NT2/D1 (cell line): ENCODE results near the gene GAP43.

ENCODE experiments used
- DNase-seq: peaks from one replicate; pipeline ENCODE4 v3.0.0-alpha.2; 2011; ENCODE audit warnings: low read depth, low spot score
- H3K27me3 ChIP-seq: 2 replicates; pipeline ENCODE4 v1.6.0; 2011; ENCODE audit warnings: mild to moderate bottlenecking; ENCODE audit not compliant: insufficient read length, insufficient read depth
- H3K36me3 ChIP-seq: 2 replicates; pipeline ENCODE4 v1.6.1; 2011; ENCODE audit warnings: mild to moderate bottlenecking, low read length, mixed read lengths; ENCODE audit not compliant: insufficient read depth, insufficient read length
- H3K4me1 ChIP-seq: 2 replicates; pipeline ENCODE4 v1.5.1; 2011; ENCODE audit not compliant: insufficient read depth, insufficient read length
- H3K4me3 ChIP-seq: 2 replicates; pipeline ENCODE4 v1.5.1; 2011; ENCODE audit warnings: low read depth; ENCODE audit not compliant: insufficient read length
- H3K9ac ChIP-seq: 2 replicates; pipeline ENCODE4 v1.6.0; 2011; ENCODE audit warnings: low read depth; ENCODE audit not compliant: insufficient read length
- H3K9me3 ChIP-seq: 2 replicates; pipeline ENCODE4 v1.5.1; 2011; ENCODE audit warnings: mild to moderate bottlenecking, low read length; ENCODE audit not compliant: insufficient read depth
- SUZ12 ChIP-seq: IDR thresholded peaks from 2 replicates; pipeline ENCODE4 v1.6.1; 2011; ENCODE audit not compliant: insufficient read length, insufficient read depth; ENCODE audit errors: extremely low read depth
- YY1 ChIP-seq: IDR thresholded peaks from 2 replicates; pipeline ENCODE4 v1.6.1; 2011; ENCODE audit not compliant: insufficient read length, insufficient read depth
- ZNF274 ChIP-seq: IDR thresholded peaks from 2 replicates; pipeline ENCODE4 v1.6.1; 2011; ENCODE audit warnings: mild to moderate bottlenecking, low read depth, low read length

GAP43 gene

DNA sequence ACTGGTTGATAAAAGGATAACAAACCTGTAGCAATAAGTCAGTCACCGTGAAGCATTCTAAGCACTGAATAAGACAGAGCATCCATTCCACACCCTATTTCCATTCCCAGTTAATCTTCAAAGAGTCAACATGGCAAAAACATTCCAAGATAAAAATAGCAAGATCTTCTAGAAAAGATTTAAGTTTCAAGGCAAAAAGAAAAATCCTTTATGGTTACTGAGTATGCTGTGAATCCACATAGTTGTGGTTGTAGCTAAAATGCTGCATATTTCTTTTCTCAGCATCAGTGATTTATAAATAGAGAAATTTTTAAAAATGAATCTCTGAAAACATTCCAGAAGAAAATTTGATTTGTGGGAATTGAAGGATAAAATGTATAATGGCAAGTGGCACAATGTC is 21.1 kb downstream of the GAP43 start:
- Histone ChIP-seq H3K36me3 (no peaks in the 10 kb centered on the region), H3K4me3 (no peak overlapping the region), H3K9ac (no peak overlapping the region), H3K9me3 (no peaks in the 10 kb centered on the region), H3K4me1 (no peaks in the 10 kb centered on the region), H3K27me3 (no peaks in the 10 kb centered on the region)
- TF ChIP-seq ZNF274 = no peak
- DNase-seq = no peak

DNA sequence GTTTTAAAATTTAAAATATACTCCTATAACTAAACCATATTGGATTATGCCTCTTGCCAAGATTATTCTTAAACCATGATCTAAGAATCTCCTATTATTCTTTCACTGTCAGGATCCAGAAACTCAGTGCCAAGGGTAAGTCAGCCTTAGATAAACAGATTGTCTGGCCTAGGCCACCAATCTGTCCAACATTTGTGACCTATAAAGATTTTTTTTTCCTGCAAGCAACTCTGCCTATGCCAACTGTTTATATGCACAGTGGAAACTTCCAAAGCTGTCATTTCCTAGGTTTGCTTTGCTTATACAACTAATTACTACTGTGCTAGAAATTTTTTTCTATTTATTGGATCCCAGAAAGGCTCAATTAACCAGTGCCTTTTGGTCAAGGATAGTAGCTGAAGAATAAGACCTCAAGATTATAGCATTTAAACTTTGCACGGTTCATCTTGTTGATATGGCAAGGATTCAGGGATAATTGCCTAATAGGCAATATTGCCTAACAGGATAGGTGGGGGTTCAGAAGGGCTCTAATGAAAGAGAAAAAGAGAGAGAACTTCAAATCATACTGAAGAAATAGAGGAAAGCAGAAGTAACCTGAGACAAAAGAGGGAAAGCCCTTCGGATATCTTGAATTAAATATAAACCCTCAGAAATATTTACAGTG is 22.8 kb downstream of the GAP43 start:
- Histone ChIP-seq H3K9ac (no peak overlapping the region), H3K27me3 (no peaks in the 10 kb centered on the region), H3K36me3 (no peaks in the 10 kb centered on the region), H3K4me1 (no peaks in the 10 kb centered on the region), H3K9me3 (no peaks in the 10 kb centered on the region), H3K4me3 (no peak overlapping the region)
- DNase-seq = no peak
- no peak for TF ChIP-seq YY1
- TF ChIP-seq ZNF274 = no peak
- no peak for TF ChIP-seq SUZ12

DNA sequence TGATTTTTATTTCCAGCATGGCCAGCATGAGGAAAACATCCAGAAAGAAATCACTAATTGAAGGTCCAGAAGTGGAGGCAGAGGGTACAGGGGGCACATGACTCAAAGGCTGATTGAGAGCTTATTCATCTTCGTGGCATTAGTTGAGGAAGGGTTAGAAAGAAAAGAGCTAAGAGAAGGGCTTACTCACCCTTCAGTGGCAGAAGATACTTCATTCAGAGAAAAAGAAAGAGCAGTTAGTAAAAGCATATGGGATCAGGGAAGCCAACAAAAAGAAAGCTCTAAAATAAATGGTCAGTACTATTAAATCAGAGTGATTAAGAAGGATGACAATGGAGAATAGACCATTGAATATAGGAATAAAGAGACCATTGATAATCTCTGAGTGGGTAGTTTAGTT is 25.2 kb downstream of the GAP43 start:
- Histone ChIP-seq H3K4me1 (no peaks in the 10 kb centered on the region), H3K36me3 (no peaks in the 10 kb centered on the region), H3K9ac (no peak overlapping the region), H3K9me3 (no peaks in the 10 kb centered on the region), H3K27me3 (no peaks in the 10 kb centered on the region), H3K4me3 (no peak overlapping the region)
- DNase-seq = no peak
- TF ChIP-seq SUZ12 (no peak), YY1 (no peak), ZNF274 (no peak)

DNA sequence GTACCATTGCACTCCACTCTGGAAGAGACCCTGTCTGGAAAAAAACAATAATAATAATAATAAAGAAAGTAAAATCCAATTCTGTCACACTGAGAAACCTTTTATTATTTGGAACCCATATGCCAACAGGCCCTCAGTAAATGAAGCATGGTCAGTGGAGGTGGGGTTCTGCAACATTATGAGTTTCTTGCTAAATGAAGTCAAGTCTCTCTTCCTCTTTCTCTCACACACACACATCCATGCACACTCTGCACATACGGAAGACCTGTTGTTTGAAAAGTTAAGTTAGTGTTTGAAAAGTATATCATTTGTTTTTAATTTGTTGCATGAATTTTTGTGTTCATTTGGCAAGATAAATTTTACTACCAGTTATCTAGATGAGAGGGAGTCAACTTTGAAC is 27.8 kb downstream of the GAP43 start:
- Histone ChIP-seq H3K4me1 (no peaks in the 10 kb centered on the region), H3K36me3 (no peaks in the 10 kb centered on the region), H3K27me3 (no peaks in the 10 kb centered on the region), H3K4me3 (no peak overlapping the region), H3K9ac (no peak overlapping the region), H3K9me3 (no peaks in the 10 kb centered on the region)
- TF ChIP-seq YY1 = no peak
- no peak for TF ChIP-seq ZNF274
- no peak for TF ChIP-seq SUZ12
- no peak for DNase-seq

DNA sequence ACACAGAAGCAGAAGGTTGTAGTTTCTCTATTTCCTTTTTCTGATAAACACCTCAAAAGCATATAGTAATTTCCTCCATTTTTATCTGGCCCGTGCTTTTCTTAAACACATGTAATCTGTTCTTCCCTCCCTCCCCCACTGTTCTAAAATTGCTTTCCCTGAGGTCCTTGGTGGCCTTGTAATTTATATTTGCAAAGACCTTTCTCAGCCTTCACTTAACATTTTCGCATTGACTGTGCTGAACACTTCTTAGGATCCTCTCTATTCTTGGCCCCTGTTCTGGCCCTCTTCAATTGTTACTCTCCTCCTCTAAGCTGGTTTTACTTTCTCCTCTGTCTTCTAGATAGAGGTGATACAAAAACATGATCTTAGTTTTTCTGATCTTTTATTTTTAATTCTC is 28.3 kb downstream of the GAP43 start:
- DNase-seq = no peak
- Histone ChIP-seq H3K9ac (no peak overlapping the region), H3K4me3 (no peak overlapping the region), H3K27me3 (no peaks in the 10 kb centered on the region), H3K4me1 (no peaks in the 10 kb centered on the region), H3K9me3 (no peaks in the 10 kb centered on the region), H3K36me3 (no peaks in the 10 kb centered on the region)
- no peak for TF ChIP-seq SUZ12
- no peak for TF ChIP-seq ZNF274
- TF ChIP-seq YY1 = no peak

DNA sequence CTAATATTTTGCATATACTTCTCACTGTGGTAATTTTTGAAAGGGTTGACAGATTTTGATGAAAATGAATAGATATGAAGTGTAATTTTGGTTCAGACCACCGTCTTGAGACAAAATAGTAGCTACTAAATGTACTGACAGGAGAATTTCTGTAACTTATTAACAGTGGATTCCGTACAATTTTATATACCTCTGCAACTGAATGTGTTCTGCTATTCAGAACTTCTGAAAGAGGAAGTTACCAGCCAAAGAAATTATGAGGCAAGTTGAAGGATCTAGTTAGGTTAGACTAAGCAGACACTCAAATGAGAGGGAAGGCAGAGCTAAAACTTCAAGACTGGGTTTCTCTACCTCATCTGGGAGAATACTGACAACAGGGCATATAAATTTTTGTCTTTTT is 29.4 kb downstream of the GAP43 start:
- no peaks in the 10 kb centered on the region for H3K4me1 ChIP-seq
- H3K9ac ChIP-seq = no peak overlapping the region
- no peak for DNase-seq
- no peaks in the 10 kb centered on the region for H3K9me3 ChIP-seq
- H3K36me3 ChIP-seq = no peaks in the 10 kb centered on the region
- H3K27me3 ChIP-seq = no peaks in the 10 kb centered on the region
- H3K4me3 ChIP-seq = no peak overlapping the region
- no peak for TF ChIP-seq ZNF274

DNA sequence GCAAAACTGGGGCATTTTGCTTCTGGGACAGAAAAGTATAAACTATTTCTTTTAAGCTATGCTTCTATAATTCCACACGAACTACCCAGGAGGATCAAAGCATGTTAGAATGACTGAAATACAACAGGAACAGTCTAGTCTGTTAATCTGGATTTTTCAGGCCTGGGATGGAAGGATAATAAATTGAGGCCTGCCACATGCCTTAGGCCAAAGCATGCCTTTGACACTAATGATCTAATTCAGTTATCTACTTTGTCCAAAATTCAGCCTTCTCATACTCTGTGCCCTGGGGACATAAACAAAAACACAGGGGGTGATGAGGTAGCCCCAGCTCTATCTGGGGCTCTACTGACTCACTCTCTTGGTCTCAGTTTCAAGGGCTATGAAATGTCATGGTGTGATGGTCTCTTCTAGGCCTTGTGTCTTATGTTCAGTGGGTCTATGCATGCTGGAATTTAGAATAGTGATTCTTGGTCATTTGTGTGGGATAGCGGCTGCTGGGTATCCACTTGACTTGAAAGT is 32.5 kb downstream of the GAP43 start:
- H3K4me1 ChIP-seq = no peaks in the 10 kb centered on the region
- no peaks in the 10 kb centered on the region for H3K27me3 ChIP-seq
- no peaks in the 10 kb centered on the region for H3K9me3 ChIP-seq
- no peak overlapping the region for H3K4me3 ChIP-seq
- no peak for DNase-seq
- no peak overlapping the region for H3K9ac ChIP-seq
- TF ChIP-seq YY1 = no peak
- no peak for TF ChIP-seq SUZ12
- TF ChIP-seq ZNF274 = no peak
- no peaks in the 10 kb centered on the region for H3K36me3 ChIP-seq

DNA sequence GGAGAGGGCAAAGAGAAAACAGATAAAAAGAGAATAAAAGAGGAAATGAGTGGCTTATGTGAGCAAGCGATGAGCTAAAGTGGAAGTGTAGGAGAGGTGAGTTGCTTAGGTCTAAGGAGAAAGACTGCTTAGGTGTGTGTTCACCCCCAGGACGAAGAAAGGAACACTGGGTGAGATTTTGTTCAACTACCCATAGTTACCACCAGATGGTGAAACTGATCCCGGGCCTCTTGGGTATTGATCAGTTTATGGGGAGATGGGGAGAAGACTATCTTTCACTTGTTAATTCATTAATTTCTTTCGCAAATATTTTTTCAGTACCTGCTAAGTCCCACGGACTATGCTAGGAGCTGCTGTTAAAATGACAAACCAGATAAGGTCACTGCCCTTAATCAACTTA is 33.9 kb downstream of the GAP43 start:
- Histone ChIP-seq H3K9me3 (no peaks in the 10 kb centered on the region), H3K27me3 (no peaks in the 10 kb centered on the region), H3K9ac (no peak overlapping the region), H3K4me3 (no peak overlapping the region), H3K36me3 (no peaks in the 10 kb centered on the region), H3K4me1 (no peaks in the 10 kb centered on the region)
- TF ChIP-seq YY1 (no peak), SUZ12 (no peak), ZNF274 (no peak)
- DNase-seq = no peak
